Endodermal cell (in vitro differentiated cells): ENCODE results near the gene C1QTNF6. TPM values are rescaled to one million over a fixed set of nuclear protein-coding genes. Genes with fewer than 3 reads are reported as not detected.

Experiments used
- DNase-seq: peaks from one replicate; pipeline ENCODE4 v3.0.0-alpha.2; 2017
- H3K27ac ChIP-seq: 2 replicates; pipeline ENCODE4 v1.5.1; 2013; ENCODE audit warnings: mild to moderate bottlenecking, low read depth, low read length, moderate library complexity
- H3K27me3 ChIP-seq: 2 replicates; pipeline ENCODE4 v1.6.1; 2013; ENCODE audit warnings: mild to moderate bottlenecking, low read length, moderate library complexity; ENCODE audit not compliant: insufficient read depth, control insufficient read depth, poor library complexity, severe bottlenecking
- H3K36me3 ChIP-seq: 2 replicates; pipeline ENCODE4 v1.7.0; 2013; ENCODE audit warnings: mild to moderate bottlenecking, low read length, moderate library complexity; ENCODE audit not compliant: control insufficient read depth, insufficient read depth
- H3K4me1 ChIP-seq: one replicate; pipeline ENCODE4 v1.7.0; 2013; ENCODE audit warnings: low read length; ENCODE audit not compliant: control insufficient read depth, insufficient read depth
- H3K4me3 ChIP-seq: 2 replicates; pipeline ENCODE4 v1.5.1; 2013; ENCODE audit warnings: mild to moderate bottlenecking, low read length, moderate library complexity
- H3K9ac ChIP-seq: 2 replicates; pipeline ENCODE4 v1.6.1; 2013; ENCODE audit warnings: mild to moderate bottlenecking, low read length, moderate library complexity; ENCODE audit not compliant: poor library complexity, severe bottlenecking; ENCODE audit errors: extremely low read depth
- H3K9me3 ChIP-seq: 2 replicates; pipeline ENCODE4 v1.6.1; 2013; ENCODE audit warnings: mild to moderate bottlenecking, low read length, moderate library complexity; ENCODE audit not compliant: control insufficient read depth
- H3K27ac Mint-ChIP-seq: 2 replicates; pipeline ENCODE4 v1.8.0; 2020; ENCODE audit warnings: mixed read lengths
- H3K27me3 Mint-ChIP-seq: 2 replicates; pipeline ENCODE4 v1.8.0; 2021; ENCODE audit warnings: mild to moderate bottlenecking, mixed read lengths; ENCODE audit not compliant: insufficient read depth
- H3K36me3 Mint-ChIP-seq: 2 replicates; pipeline ENCODE4 v1.8.0; 2020; ENCODE audit warnings: low read depth, mixed read lengths
- H3K4me1 Mint-ChIP-seq: 2 replicates; pipeline ENCODE4 v1.8.0; 2020; ENCODE audit warnings: mixed read lengths
- H3K4me3 Mint-ChIP-seq: 2 replicates; pipeline ENCODE4 v1.8.0; 2020; ENCODE audit warnings: mild to moderate bottlenecking, moderate library complexity, mixed read lengths
- H3K9me3 Mint-ChIP-seq: 2 replicates; pipeline ENCODE4 v1.8.0; 2020; ENCODE audit warnings: mild to moderate bottlenecking, mixed read lengths
- CTCF ChIP-seq: fragments of 200-600 bp; sonication (generic); conservative IDR thresholded peaks from 2 replicates; pipeline ENCODE4 v1.5.0; 2021; ENCODE audit warnings: antibody characterized with exemption, mild to moderate bottlenecking
- WGBS, 2 experiments: methylation state at CpG; one replicate each; pipeline versions ENCODE4 v1.1.5 to v1.1.7; 2013; ENCODE audit warnings: missing lambda C conversion rate in 2 of 2, mixed read lengths in 1 of 2; ENCODE audit not compliant: insufficient coverage in 1 of 2, insufficient read length in 1 of 2; 5-methylcytosine and 5-hydroxymethylcytosine counted together
- total RNA-seq, 2 donors: library from RNA; stranded (reverse); fragmentation: NEBNext Ultra II Directional in 1 of 2; extraction: Animal tissue kit (Norgen Biotek cat#: 25700) in 1 of 2; gene quantifications; 2 replicates in 1 of 2; 3 replicates in 1 of 2; pipeline ENCODE4 v1.2.1, GENCODE V29; 2021

Gene C1QTNF6
- total RNA-seq, 2 donors from 2014 or later, result 15.5 to 16.9 TPM

- 85% methylated on average over 8 of the region's 8 CpGs; no CpG with 5 or more reads in 1 of the 2 experiments for WGBS, 2 experiments
- H3K9ac ChIP-seq, result no peak overlapping the region
- H3K27me3 Mint-ChIP-seq, result no peaks in the 10 kb centered on the region
- no peak for DNase-seq
- no peaks in the 10 kb centered on the region for H3K4me1 ChIP-seq
- H3K4me3 ChIP-seq, result no peak overlapping the region
- no peak overlapping the region for H3K27ac ChIP-seq
- no peaks in the 10 kb centered on the region for H3K36me3 ChIP-seq
- H3K9me3 ChIP-seq, result no peaks in the 10 kb centered on the region
- no peaks in the 10 kb centered on the region for H3K4me1 Mint-ChIP-seq
- no peaks in the 10 kb centered on the region for H3K27me3 ChIP-seq
- H3K27ac Mint-ChIP-seq, result no peak overlapping the region
- no peaks in the 10 kb centered on the region for H3K36me3 Mint-ChIP-seq
- H3K9me3 Mint-ChIP-seq, result no peaks in the 10 kb centered on the region
- no peak for TF ChIP-seq CTCF
- no peak overlapping the region for H3K4me3 Mint-ChIP-seq
Measured at GRCh38 chr22:37229805-37230672, 42.0 kb upstream of the C1QTNF6 start.

- Histone ChIP-seq H3K4me3 (no peak overlapping the region), H3K27ac (no peak overlapping the region), H3K9ac (no peak overlapping the region), H3K36me3 (no peaks in the 10 kb centered on the region), H3K9me3 (no peaks in the 10 kb centered on the region), H3K27me3 (no peaks in the 10 kb centered on the region), H3K4me1 (no peaks in the 10 kb centered on the region)
- DNase-seq, result no peak
- no peak for TF ChIP-seq CTCF
- H3K9me3 Mint-ChIP-seq, result no peaks in the 10 kb centered on the region
- H3K4me3 Mint-ChIP-seq, result no peak overlapping the region
- no peaks in the 10 kb centered on the region for H3K36me3 Mint-ChIP-seq
- H3K4me1 Mint-ChIP-seq, result no peaks in the 10 kb centered on the region
- no peaks in the 10 kb centered on the region for H3K27me3 Mint-ChIP-seq
- 91 to 100% methylated on average over 2 to 7 of the region's 7 CpGs for WGBS, 2 experiments
- H3K27ac Mint-ChIP-seq, result no peak overlapping the region
Measured at GRCh38 chr22:37229012-37229804, 41.2 kb upstream of the C1QTNF6 start.

- Histone ChIP-seq H3K4me1 (no peaks in the 10 kb centered on the region), H3K27ac (no peak overlapping the region), H3K27me3 (no peaks in the 10 kb centered on the region), H3K36me3 (no peaks in the 10 kb centered on the region), H3K9me3 (no peaks in the 10 kb centered on the region), H3K4me3 (no peak overlapping the region), H3K9ac (no peak overlapping the region)
- TF ChIP-seq CTCF, result no peak
- Mint-ChIP-seq H3K4me1 (no peaks in the 10 kb centered on the region), H3K36me3 (no peaks in the 10 kb centered on the region), H3K27ac (no peak overlapping the region), H3K27me3 (no peaks in the 10 kb centered on the region), H3K9me3 (no peaks in the 10 kb centered on the region), H3K4me3 (no peak overlapping the region)
- 86 to 87% methylated on average over 10 to 20 of the region's 20 CpGs for WGBS, 2 experiments
- DNase-seq, result no peak
Measured at GRCh38 chr22:37228106-37229011, 40.3 kb upstream of the C1QTNF6 start.
